ENCODE data around the gene GCNT2.

- no peak for TF ChIP-seq CTCF (conservative IDR thresholded peaks at IDR 0.05; ENCODE audit: low read depth, low read length)
- no peak for TF ChIP-seq EZH2 (IDR thresholded peaks at IDR 0.05; ENCODE audit: low read length, unreplicated experiment)
- TF ChIP-seq EZH2phosphoT487 (IDR thresholded peaks at IDR 0.05; ENCODE audit: borderline replicate concordance, low read length) = no peak
These were observed 100.7 kb downstream of the GCNT2 start for GRCh38 chr6:10621847-10622246.
